Stimulated activated CD8-positive, alpha-beta memory T cell treated with anti-CD3 and anti-CD28 coated beads, Interleukin-4, amount 100 ng/mL, for 1 hour (primary cell): ENCODE measurements around the gene EXO1.

Experiments used
- DNase-seq, 2 donors: peaks; one replicate each; pipeline ENCODE4 v3.0.0-alpha.2; 2020; ENCODE audit warnings: low read depth in 2 of 2, low spot score in 1 of 2

Gene EXO1

GRCh38 chr1:241883159-241883558, 35.2 kb downstream of the EXO1 start:
- no peak for DNase-seq

DNA sequence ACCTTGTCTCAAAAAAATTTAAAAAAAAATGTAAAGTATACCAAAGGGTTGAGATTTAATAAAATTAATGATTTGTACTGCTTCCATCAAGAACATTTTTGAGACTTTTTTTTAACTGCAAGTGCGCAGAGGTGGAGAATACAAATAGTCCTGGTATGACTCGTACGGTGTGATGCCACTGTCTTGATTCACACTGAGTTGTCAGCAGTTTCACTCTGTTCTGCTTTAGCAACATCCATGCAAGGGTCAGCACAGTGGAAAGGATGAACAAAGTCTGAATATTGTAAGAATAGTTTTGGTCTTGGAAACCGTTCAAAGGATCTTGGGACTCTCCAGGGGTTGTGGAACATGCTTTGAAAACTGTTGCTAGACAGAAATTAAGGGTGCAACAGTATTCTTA, 40.2 kb downstream of the EXO1 start:
- no peak for DNase-seq

- DNase-seq, result no peak
Observed at GRCh38 chr1:241891296-241891695, 43.3 kb downstream of the EXO1 start.

- DNase-seq, result no peak
Observed at GRCh38 chr1:241894016-241894415, 46.0 kb downstream of the EXO1 start.

- DNase-seq, result no peak
Observed at GRCh38 chr1:241895013-241895412, 47.0 kb downstream of the EXO1 start.

GRCh38 chr1:241896670-241896962, 48.6 kb downstream of the EXO1 start:
- no peak for DNase-seq

GRCh38 chr1:241899210-241899609, 51.2 kb downstream of the EXO1 start:
- no peak for DNase-seq

GRCh38 chr1:241900381-241900780, 52.4 kb downstream of the EXO1 start:
- no peak for DNase-seq

GRCh38 chr1:241902391-241903065, 54.5 kb downstream of the EXO1 start:
- DNase-seq, result no peak

DNA sequence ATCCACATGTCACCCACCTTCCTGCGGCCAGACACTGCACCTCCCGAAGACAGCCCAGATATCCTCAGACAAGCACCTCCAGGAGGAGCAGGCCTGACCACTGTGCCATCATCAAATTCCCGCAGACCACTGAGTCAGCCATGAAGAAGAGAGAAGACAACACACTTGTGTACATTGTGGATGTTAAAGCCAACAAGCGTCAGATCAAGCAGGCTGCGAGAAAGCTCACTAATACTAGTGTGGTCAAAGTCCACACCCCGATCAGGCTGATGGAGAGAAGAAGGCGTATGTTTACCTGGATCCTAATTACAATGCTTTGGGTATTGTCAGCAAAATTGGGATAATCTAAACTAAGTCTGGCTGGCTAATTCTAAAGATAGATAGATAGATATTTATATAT, 68.2 kb downstream of the EXO1 start:
- no peak for DNase-seq

- DNase-seq, result no peak
Observed at GRCh38 chr1:241917487-241917886, 69.5 kb downstream of the EXO1 start.

GRCh38 chr1:241918879-241919278, 70.9 kb downstream of the EXO1 start:
- DNase-seq, result no peak

DNA sequence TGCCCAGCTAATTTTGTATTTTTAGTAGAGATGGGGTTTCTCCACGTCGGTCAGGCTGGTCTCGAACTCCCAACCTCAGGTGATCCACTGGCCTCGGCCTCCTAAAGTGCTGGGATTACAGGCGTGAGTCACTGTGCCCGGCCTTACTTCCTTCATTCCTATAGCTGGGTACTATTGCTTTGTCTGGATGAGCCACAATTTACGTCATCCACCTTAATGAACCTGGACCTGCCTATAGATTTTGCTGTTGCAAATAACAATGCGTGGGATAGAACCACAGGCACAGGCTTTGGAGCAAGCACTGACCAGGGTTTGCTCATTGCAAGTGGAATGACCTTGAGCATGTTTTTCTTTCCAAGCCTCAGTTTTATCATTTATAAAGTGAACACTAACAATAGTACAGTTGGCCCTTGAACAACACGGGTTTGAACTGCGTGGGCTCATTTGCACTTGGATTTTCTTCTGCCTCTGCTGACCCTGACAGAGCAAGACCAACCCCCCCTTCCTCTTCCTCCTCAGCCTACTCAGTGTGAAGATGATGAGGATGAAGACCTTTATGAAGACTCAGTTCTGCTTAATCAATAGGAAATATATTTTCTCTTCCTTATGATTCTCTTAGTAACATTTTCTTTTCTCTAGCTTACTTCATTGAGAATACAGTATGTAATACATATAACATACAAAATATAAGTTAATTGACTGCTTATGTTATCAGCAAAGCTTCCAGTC, 76.2 kb downstream of the EXO1 start:
- DNase-seq, result no peak

DNA sequence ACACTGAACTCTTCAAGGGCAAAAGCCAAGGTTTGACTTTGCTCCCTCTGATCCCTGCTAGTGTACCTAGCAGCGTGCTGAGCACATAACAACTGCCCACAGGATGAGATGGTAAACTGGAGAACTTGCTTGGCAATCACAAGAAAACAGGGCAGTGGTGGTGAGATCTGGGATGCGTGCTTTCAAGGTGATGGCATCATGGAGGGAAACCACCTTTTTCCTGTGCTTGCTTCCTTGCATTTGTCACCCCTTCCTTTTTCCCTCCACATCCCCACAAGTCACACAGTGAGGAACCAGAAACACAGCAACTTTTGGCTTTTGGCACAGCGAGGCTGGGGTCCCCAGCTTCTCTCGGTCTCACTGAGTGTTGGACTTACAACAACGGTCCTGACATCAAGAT, 78.1 kb downstream of the EXO1 start:
- DNase-seq, result no peak

- no peak for DNase-seq
Observed at GRCh38 chr1:241927321-241927720, 79.3 kb downstream of the EXO1 start.

- no peak for DNase-seq
Observed at GRCh38 chr1:241932845-241933244, 84.8 kb downstream of the EXO1 start.

GRCh38 chr1:241934201-241934848, 86.3 kb downstream of the EXO1 start:
- DNase-seq, result no peak

GRCh38 chr1:241934866-241935265, 86.9 kb downstream of the EXO1 start:
- DNase-seq, result no peak
